Neural crest cell (in vitro differentiated cells): ENCODE measurements around the gene ENTPD7. TPM values are rescaled to one million over a fixed set of nuclear protein-coding genes. Genes with fewer than 3 reads are reported as not detected.

Source experiments
- DNase-seq: peaks from one replicate; pipeline ENCODE4 v3.0.0; 2021; ENCODE audit warnings: low read depth, mixed read lengths, low spot score
- H3K27ac Mint-ChIP-seq: one replicate; pipeline ENCODE4 v1.8.0; 2021; ENCODE audit warnings: mild to moderate bottlenecking, mixed read lengths; ENCODE audit not compliant: unreplicated experiment
- H3K27me3 Mint-ChIP-seq: 2 replicates; pipeline ENCODE4 v1.8.0; 2021; ENCODE audit warnings: low read depth, mild to moderate bottlenecking, mixed read lengths
- H3K36me3 Mint-ChIP-seq: 2 replicates; pipeline ENCODE4 v1.8.0; 2021; ENCODE audit warnings: low read depth, mild to moderate bottlenecking, mixed read lengths
- H3K4me1 Mint-ChIP-seq: 2 replicates; pipeline ENCODE4 v1.8.0; 2021; ENCODE audit warnings: mixed read lengths
- H3K4me3 Mint-ChIP-seq: one replicate; pipeline ENCODE4 v1.8.0; 2021; ENCODE audit warnings: mild to moderate bottlenecking, mixed read lengths
- H3K9me3 Mint-ChIP-seq: 2 replicates; pipeline ENCODE4 v1.8.0; 2021; ENCODE audit warnings: mixed read lengths
- CTCF ChIP-seq: fragments of 200-600 bp; sonication (generic); conservative IDR thresholded peaks from 2 replicates; pipeline ENCODE4 v1.5.0; 2021; ENCODE audit warnings: antibody characterized with exemption, mild to moderate bottlenecking
- total RNA-seq: library from RNA; stranded (reverse); gene quantifications from 2 replicates; pipeline ENCODE4 v1.2.1, GENCODE V29; 2021

Gene ENTPD7
- total RNA-seq, 1 donor from 2014 or later = 23.9 TPM

- DNase-seq = no peak
- Mint-ChIP-seq H3K36me3 (no peaks in the 10 kb centered on the region), H3K4me1 (peaks cover 7% of the 10 kb centered on the region), H3K4me3 (no peak overlapping the region), H3K27ac (no peak overlapping the region), H3K27me3 (peaks cover 24% of the 10 kb centered on the region), H3K9me3 (no peaks in the 10 kb centered on the region)
- no peak for TF ChIP-seq CTCF
Observed at GRCh38 chr10:99630991-99631390, 28.3 kb upstream of the ENTPD7 start.

- Mint-ChIP-seq H3K4me1 (peaks cover 7% of the 10 kb centered on the region), H3K27ac (no peak overlapping the region), H3K27me3 (peaks cover 28% of the 10 kb centered on the region), H3K9me3 (no peaks in the 10 kb centered on the region), H3K4me3 (no peak overlapping the region), H3K36me3 (no peaks in the 10 kb centered on the region)
- no peak for DNase-seq
- no peak for TF ChIP-seq CTCF
Observed at GRCh38 chr10:99631496-99631895, 27.8 kb upstream of the ENTPD7 start.

GRCh38 chr10:99633832-99634231, 25.5 kb upstream of the ENTPD7 start:
- Mint-ChIP-seq H3K27me3 (peaks cover 51% of the 10 kb centered on the region), H3K36me3 (no peaks in the 10 kb centered on the region), H3K4me1 (peaks cover 7% of the 10 kb centered on the region), H3K4me3 (no peak overlapping the region), H3K27ac (no peak overlapping the region), H3K9me3 (peaks cover 2% of the 10 kb centered on the region)
- DNase-seq = no peak
- TF ChIP-seq CTCF = no peak

GRCh38 chr10:99647601-99648151, 11.6 kb upstream of the ENTPD7 start:
- H3K4me3 Mint-ChIP-seq = no peak overlapping the region
- DNase-seq = no peak
- H3K27ac Mint-ChIP-seq = no peak overlapping the region
- H3K36me3 Mint-ChIP-seq = peaks cover 21% of the 10 kb centered on the region
- peaks cover 27% of the 10 kb centered on the region for H3K27me3 Mint-ChIP-seq
- no peak for TF ChIP-seq CTCF
- H3K4me1 Mint-ChIP-seq = no peaks in the 10 kb centered on the region
- H3K9me3 Mint-ChIP-seq = peaks cover 10% of the 10 kb centered on the region

- Mint-ChIP-seq H3K4me3 (no peak overlapping the region), H3K9me3 (peaks cover 10% of the 10 kb centered on the region), H3K4me1 (no peaks in the 10 kb centered on the region), H3K27ac (no peak overlapping the region), H3K36me3 (peaks cover 23% of the 10 kb centered on the region), H3K27me3 (peaks cover 27% of the 10 kb centered on the region)
- TF ChIP-seq CTCF = no peak
- DNase-seq = no peak
Observed at GRCh38 chr10:99648717-99649116, 10.6 kb upstream of the ENTPD7 start.
